GM18508 (cell line): ENCODE results near the gene DESI2.
"Not testable (repeated sequence)": the region's sequence is repeated elsewhere in the genome, so short reads cannot be mapped to it uniquely, and the experiment has no call there.

Experiments used
- ATAC-seq: cut with Tn5 transposase; IDR thresholded peaks from one replicate; pipeline ENCODE4 v1.9.1; 2021; ENCODE audit warnings: moderate number of reproducible peaks; ENCODE audit not compliant: insufficient read depth, unreplicated experiment

The DESI2 gene

GRCh38 chr1:244702620-244703019, 49.7 kb downstream of the DESI2 start:
- no peak for ATAC-seq

- ATAC-seq, result no peak
Measured at GRCh38 chr1:244704107-244704506, 51.2 kb downstream of the DESI2 start.

GRCh38 chr1:244705261-244706234, 52.6 kb downstream of the DESI2 start:
- ATAC-seq, result no peak

GRCh38 chr1:244709076-244709475, 56.1 kb downstream of the DESI2 start:
- ATAC-seq, result no peak

- no peak for ATAC-seq
Measured at GRCh38 chr1:244709476-244710368, 56.8 kb downstream of the DESI2 start.

- no peak for ATAC-seq
Measured at GRCh38 chr1:244710474-244711062, 57.6 kb downstream of the DESI2 start.

GRCh38 chr1:244712669-244713068, 59.7 kb downstream of the DESI2 start:
- no peak for ATAC-seq

GRCh38 chr1:244713332-244713731, 60.4 kb downstream of the DESI2 start:
- no peak for ATAC-seq

GRCh38 chr1:244727871-244728474, 75.0 kb downstream of the DESI2 start:
- ATAC-seq, result no peak

- ATAC-seq, result no peak
Measured at GRCh38 chr1:244730153-244730933, 77.4 kb downstream of the DESI2 start.

- ATAC-seq, result no peak
Measured at GRCh38 chr1:244730934-244731434, 78.1 kb downstream of the DESI2 start.

GRCh38 chr1:244731651-244732050, 78.7 kb downstream of the DESI2 start:
- ATAC-seq, result no peak

- ATAC-seq, result no peak
Measured at GRCh38 chr1:244732851-244733450, 80.0 kb downstream of the DESI2 start.

GRCh38 chr1:244735404-244735803, 82.5 kb downstream of the DESI2 start:
- no peak for ATAC-seq

- no peak for ATAC-seq
Measured at GRCh38 chr1:244735876-244736561, 83.1 kb downstream of the DESI2 start.

GRCh38 chr1:244739140-244739539, 86.2 kb downstream of the DESI2 start:
- not testable (repeated sequence) for ATAC-seq

- ATAC-seq, result not testable (repeated sequence)
Measured at GRCh38 chr1:244740027-244740617, 87.2 kb downstream of the DESI2 start.

GRCh38 chr1:244741692-244742091, 88.8 kb downstream of the DESI2 start:
- no peak for ATAC-seq
